AG04450 (cell line): ENCODE results near the gene GPR61. TPM values are rescaled to one million over a fixed set of nuclear protein-coding genes. Genes with fewer than 3 reads are reported as not detected.

ENCODE experiments used
- CTCF ChIA-PET: fragments of 300-600, 350-600 bp; formaldehyde crosslinking; extraction: SDS; loops from one replicate; lab custom pipeline; 2022; ENCODE audit warnings: antibody characterized with exemption, inconsistent platforms; lab: Charles Lee
- POLR2A ChIA-PET: fragments of 350-600 bp; formaldehyde crosslinking; extraction: SDS; loops from one replicate; lab custom pipeline; 2021; ENCODE audit warnings: antibody characterized with exemption, inconsistent platforms; lab: Yijun Ruan, JAX
- DNase-seq: peaks from one replicate; pipeline ENCODE4 v3.0.0-alpha.2; 2011; ENCODE audit warnings: low read depth, low spot score
- H3K27ac ChIP-seq: one replicate; pipeline ENCODE4 v1.5.1; 2012; ENCODE audit warnings: low read depth, low read length, control low read depth
- H3K27me3 ChIP-seq: one replicate; pipeline ENCODE4 v1.6.0; 2012; ENCODE audit warnings: low read length; ENCODE audit not compliant: control insufficient read depth, insufficient read depth
- H3K4me3 ChIP-seq: 2 replicates; pipeline ENCODE4 v1.5.1; 2011; ENCODE audit warnings: mild to moderate bottlenecking, low read depth, low read length, control low read depth
- H3K9me3 ChIP-seq: 2 replicates; pipeline ENCODE4 v1.5.1; 2012; ENCODE audit warnings: low read length; ENCODE audit not compliant: control insufficient read depth, insufficient read depth
- CTCF ChIP-seq: IDR thresholded peaks from 2 replicates; pipeline ENCODE4 v1.5.1; 2011; ENCODE audit warnings: low read depth, low read length, control low read depth, inconsistent platforms
- polyA plus RNA-seq: library from polyadenylated mRNA; depleted of rRNA; stranded (reverse); fragments of >200 nt; gene quantifications from 2 replicates; pipeline ENCODE4 v1.2.3, GENCODE V29; 2011; rRNA removed
- small RNA-seq: library from RNA; depleted of rRNA; stranded (forward); fragments of <200 nt; gene quantifications from one replicate; pipeline ENCODE3, GENCODE V24; 2012; ENCODE audit warnings: low read depth; ENCODE audit not compliant: insufficient read length

The GPR61 gene
- polyA plus RNA-seq, 1 experiment = not detected

GRCh38 chr1:109589679-109590078 lies 50.0 kb downstream of the GPR61 start:
- TF ChIP-seq CTCF = no peak
- H3K27ac ChIP-seq = no peak overlapping the region
- POLR2A ChIA-PET = interaction anchor here (0.7 kb wide), 1 partner anchor 27 kb away, joined by 5 read pairs; no protein-coding TSS in a partner anchor
- H3K27me3 ChIP-seq = no peaks in the 10 kb centered on the region
- DNase-seq = no peak
- H3K9me3 ChIP-seq = no peaks in the 10 kb centered on the region
- no peak overlapping the region for H3K4me3 ChIP-seq
- CTCF ChIA-PET = interaction anchor here (1.2 kb wide), 1 partner anchor 50 kb away, joined by 3 read pairs; no protein-coding TSS in a partner anchor

GRCh38 chr1:109592916-109593315 lies 53.2 kb downstream of the GPR61 start:
- CTCF ChIA-PET = no interaction called here
- no peak overlapping the region for H3K4me3 ChIP-seq
- H3K27ac ChIP-seq = no peak overlapping the region
- POLR2A ChIA-PET = no interaction called here
- H3K27me3 ChIP-seq = no peaks in the 10 kb centered on the region
- no peak for DNase-seq
- TF ChIP-seq CTCF = no peak
- no peaks in the 10 kb centered on the region for H3K9me3 ChIP-seq

- ChIA-PET POLR2A (interaction anchor here (0.7 to 0.9 kb wide), 2 partner anchors 15 to 17 kb away, joined by 3 read pairs; no protein-coding TSS in a partner anchor), CTCF (interaction anchor here (0.6 to 1.9 kb wide), 4 partner anchors 46 to 180 kb away, joined by 3 to 11 read pairs (median 4); no protein-coding TSS in a partner anchor)
- no peak for DNase-seq
These were observed 55.9 kb downstream of the GPR61 start for GRCh38 chr1:109595531-109595930.

More at GRCh38 chr1:109595531-109595930, 55.9 kb downstream of the GPR61 start:
- Histone ChIP-seq H3K27ac (no peak overlapping the region), H3K9me3 (no peaks in the 10 kb centered on the region), H3K4me3 (no peak overlapping the region), H3K27me3 (no peaks in the 10 kb centered on the region)
- TF ChIP-seq CTCF = no peak

Small RNAs within 50 kb of the gene (small RNA-seq; reads per million reads assigned to genes)
- gene RNU6V = 0.81 reads per million

Other genes starting within 250 kb of the GPR61 start
- not detected in 2 replicates for gene MYBPHL, start 232.9 kb upstream of the GPR61 start, polyA plus RNA-seq
- 37.2 and 42.8 TPM in 2 replicates for gene SORT1, start 142.0 kb upstream of the GPR61 start, polyA plus RNA-seq
- gene PSMA5, start 113.4 kb upstream of the GPR61 start, polyA plus RNA-seq = 127 and 151 TPM in 2 replicates
- 0.26 and 0.40 TPM in 2 replicates for gene SYPL2, start 73.3 kb upstream of the GPR61 start, polyA plus RNA-seq
- 1.5 TPM in 2 replicates for gene ATXN7L2, start 56.0 kb upstream of the GPR61 start, polyA plus RNA-seq
- 5.0 and 5.4 TPM in 2 replicates for gene CYB561D1, start 45.8 kb upstream of the GPR61 start, polyA plus RNA-seq
- gene AMIGO1, start 30.1 kb upstream of the GPR61 start, polyA plus RNA-seq = 1.5 and 2.3 TPM in 2 replicates
- 10.2 and 14.8 TPM in 2 replicates for gene GNAI3, start 8.7 kb downstream of the GPR61 start, polyA plus RNA-seq
- 0.06 TPM in 1 of 2 replicates, not detected in the other for gene GNAT2, start 79.7 kb downstream of the GPR61 start, polyA plus RNA-seq
- 35.4 and 54.2 TPM in 2 replicates for gene AMPD2, start 80.0 kb downstream of the GPR61 start, polyA plus RNA-seq
- gene GSTM4, start 116.2 kb downstream of the GPR61 start, polyA plus RNA-seq = 62.6 and 64.1 TPM in 2 replicates
- gene GSTM2, start 128.2 kb downstream of the GPR61 start, polyA plus RNA-seq = 90.2 and 93.8 TPM in 2 replicates
- gene GSTM1, start 147.9 kb downstream of the GPR61 start, polyA plus RNA-seq = 1.6 and 1.8 TPM in 2 replicates
- 11.6 and 12.5 TPM in 2 replicates for gene GSTM5, start 172.4 kb downstream of the GPR61 start, polyA plus RNA-seq
- 271 and 299 TPM in 2 replicates for gene GSTM3, start 201.2 kb downstream of the GPR61 start, polyA plus RNA-seq
- gene EPS8L3, start 224.1 kb downstream of the GPR61 start, polyA plus RNA-seq = not detected in 2 replicates